NCI-H524 (cell line): ENCODE results near the gene CELF4.
A peak's percentile ranks its signal among the peaks of the same experiment; 100 is the strongest.
"Not testable (repeated sequence)": the region's sequence is repeated elsewhere in the genome, so short reads cannot be mapped to it uniquely, and the experiment has no call there.

Source experiments
- DNase-seq, 2 experiments: peaks; one replicate each; lab custom pipeline; 2025; lab: John Stamatoyannopoulos, UW

CELF4 gene

DNA sequence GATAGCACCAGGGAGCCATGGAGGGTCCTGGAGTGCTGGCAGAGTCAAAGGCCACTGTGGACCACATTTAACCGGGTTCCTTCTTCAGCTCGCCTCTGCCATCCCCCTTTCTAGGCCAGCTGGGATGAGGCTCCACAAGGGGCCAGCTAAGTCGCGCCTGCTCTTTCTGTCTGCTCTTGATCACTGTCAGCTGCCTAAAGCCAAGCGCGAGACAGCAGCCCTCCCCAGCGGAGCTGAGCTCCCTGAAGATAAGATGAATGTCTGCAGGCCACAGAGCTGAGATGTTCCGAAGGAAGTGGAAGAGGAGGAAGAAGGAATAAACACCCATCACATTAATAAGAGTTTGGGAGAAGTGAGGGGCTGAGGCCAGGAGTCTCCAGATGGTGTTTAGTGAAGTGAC lies 99.6 kb downstream of the CELF4 start:
- peak in 1 of 2 experiments; percentile 51 for DNase-seq

DNA sequence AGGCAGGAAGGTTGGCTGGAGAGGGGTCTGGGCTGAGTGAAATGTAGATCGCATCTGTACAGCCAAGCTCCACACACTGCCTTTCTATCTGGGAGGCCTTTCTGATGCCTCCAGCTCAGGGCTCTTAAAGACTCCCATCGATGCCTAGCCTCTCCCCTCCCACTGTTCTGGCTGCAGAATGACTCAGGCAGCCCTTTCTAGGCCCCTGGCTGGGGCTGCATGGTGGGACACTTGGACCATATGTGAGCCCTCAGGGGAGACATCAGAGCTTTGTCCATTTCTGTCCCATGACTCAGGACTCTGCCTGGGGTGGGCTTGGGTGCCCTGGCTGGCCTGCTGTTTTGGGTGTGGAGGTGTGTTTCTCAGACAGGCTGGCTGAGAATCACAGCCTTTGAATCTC lies 101.3 kb downstream of the CELF4 start:
- DNase-seq, result no peak

- DNase-seq, result not testable (repeated sequence)
These were observed 104.3 kb downstream of the CELF4 start for GRCh38 chr18:37461329-37461728.

DNA sequence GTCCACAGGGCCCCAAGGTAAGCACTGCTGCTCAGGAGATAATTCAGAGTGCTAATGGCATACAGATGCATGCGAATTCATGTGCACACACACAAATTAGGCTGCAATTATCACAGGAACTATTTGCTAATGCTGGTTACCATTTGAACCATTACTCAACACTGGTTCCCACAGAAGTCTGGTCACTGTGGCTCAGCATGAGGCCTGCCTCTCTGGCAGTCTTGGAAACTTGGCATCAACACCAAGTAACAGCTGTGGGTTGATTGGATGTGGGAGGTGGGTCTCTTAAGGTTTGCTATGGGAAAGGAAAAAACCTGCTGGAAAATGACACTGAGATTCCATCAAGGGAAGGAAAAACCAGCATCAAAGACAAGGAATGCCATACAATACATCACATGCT lies 105.0 kb downstream of the CELF4 start:
- no peak for DNase-seq

- DNase-seq, result no peak
These were observed 106.9 kb downstream of the CELF4 start for GRCh38 chr18:37458697-37459096.

- DNase-seq, result no peak
These were observed 107.8 kb downstream of the CELF4 start for GRCh38 chr18:37457753-37458152.

DNA sequence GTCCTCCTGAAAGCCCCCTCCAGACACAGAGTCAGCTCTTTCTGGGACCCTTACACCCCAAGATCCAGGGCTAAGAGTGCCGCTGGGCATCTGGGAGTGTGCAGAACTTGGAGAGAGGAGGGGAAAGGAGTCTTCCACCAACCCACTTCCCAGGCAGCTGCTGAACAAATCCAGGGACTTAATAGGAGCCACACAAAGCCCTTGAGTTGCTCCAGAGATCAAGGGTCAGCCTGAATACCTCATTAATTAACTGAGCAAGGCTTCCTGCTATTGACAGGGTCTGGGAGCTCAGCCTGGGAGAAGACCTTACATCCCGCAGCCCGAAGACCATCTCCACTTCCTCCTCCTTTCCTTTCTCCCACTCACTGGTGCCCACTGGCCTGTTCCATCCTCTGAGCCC lies 108.3 kb downstream of the CELF4 start:
- DNase-seq, result no peak

- DNase-seq, result no peak
These were observed 108.7 kb downstream of the CELF4 start for GRCh38 chr18:37456873-37457272.

DNA sequence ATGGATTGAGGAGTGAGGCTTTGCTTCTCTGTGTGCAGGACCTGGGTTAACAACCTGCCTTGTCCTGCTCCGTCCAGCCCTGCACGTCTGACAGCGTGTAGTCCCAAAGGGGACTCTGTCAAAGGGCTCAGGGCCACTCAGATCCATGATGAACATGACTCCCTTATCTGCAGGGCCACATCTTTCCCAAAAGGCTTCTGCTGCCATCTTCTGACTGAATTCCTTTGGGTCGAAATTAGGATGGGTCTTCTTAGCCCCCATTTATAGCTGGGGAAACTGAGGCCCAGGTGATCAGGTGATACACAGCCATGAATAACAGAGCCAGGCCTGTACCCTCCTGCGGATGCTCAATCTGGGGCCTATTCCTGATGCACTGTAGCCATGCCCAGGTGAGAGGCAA lies 109.2 kb downstream of the CELF4 start:
- no peak for DNase-seq

- no peak for DNase-seq
These were observed 111.8 kb downstream of the CELF4 start for GRCh38 chr18:37453752-37454151.

GRCh38 chr18:37452682-37453385 lies 112.8 kb downstream of the CELF4 start:
- DNase-seq, result no peak

- DNase-seq, result peak; percentile 43 to 78
These were observed 113.6 kb downstream of the CELF4 start for GRCh38 chr18:37452015-37452414.

GRCh38 chr18:37451239-37451825 lies 114.3 kb downstream of the CELF4 start:
- no peak for DNase-seq

GRCh38 chr18:37450434-37451132 lies 115.0 kb downstream of the CELF4 start:
- DNase-seq, result peak; percentile 82 to 89

DNA sequence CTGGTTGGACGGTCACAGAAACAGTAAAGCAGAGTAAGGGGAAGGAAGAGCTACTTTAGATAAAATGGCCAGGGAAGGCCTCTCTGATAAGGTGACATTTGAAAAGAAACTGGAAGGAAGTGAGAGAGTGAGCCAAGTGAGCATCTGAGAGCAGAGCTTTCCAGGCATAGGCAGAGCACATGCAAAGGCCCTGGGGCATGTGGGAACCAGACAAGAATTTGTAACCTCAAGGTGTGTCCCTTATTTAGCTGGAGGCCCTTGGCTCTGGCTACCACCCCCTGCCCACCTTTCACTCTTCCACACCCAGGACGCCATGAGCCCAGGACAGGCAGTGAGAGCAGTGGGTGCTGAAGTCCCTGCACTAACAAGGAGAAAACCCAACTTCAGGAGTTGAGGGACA lies 116.0 kb downstream of the CELF4 start:
- no peak for DNase-seq

- no peak for DNase-seq
These were observed 116.7 kb downstream of the CELF4 start for GRCh38 chr18:37448946-37449345.

GRCh38 chr18:37447962-37448888 lies 117.4 kb downstream of the CELF4 start:
- no peak for DNase-seq

DNA sequence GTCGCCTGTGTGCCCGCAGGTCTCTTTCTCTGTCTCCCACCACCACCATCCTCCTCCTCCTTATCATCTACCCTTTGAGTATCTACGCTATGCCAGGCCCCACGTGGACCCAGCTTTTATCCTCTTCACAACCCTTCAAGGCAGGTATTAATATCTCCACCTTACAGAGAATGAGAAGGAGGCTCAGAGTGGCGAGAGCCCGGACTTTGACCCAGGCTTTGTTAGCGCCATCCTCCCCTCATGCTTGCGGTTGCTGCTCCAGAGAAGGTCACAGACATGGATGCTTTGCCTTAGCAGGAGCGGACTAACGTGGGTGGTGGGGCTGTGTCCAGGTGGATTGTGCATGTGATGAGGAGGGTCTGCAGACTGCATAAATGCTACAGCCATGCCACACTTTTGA lies 119.8 kb downstream of the CELF4 start:
- DNase-seq, result no peak

DNA sequence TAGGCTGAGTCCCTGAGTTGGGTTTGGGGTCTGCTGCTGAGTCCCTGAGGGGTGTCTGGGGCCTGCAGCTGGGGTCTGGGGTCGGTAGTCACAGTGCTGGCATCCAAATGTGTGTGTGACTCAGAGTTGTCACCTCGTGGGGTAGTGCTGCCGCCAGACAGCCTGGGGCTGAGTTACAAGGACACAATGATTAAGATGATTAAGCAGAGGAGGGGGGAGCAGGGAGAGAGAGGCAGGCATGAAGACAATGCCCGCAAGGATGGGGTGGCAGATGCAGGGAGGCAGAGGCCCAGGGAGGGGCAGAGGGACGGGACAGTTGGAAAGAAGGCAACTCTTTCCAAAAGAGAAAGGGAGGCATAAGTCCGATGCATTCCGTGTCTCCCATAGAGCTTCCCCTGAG lies 120.2 kb downstream of the CELF4 start:
- peak; percentile 60 to 73 for DNase-seq

DNA sequence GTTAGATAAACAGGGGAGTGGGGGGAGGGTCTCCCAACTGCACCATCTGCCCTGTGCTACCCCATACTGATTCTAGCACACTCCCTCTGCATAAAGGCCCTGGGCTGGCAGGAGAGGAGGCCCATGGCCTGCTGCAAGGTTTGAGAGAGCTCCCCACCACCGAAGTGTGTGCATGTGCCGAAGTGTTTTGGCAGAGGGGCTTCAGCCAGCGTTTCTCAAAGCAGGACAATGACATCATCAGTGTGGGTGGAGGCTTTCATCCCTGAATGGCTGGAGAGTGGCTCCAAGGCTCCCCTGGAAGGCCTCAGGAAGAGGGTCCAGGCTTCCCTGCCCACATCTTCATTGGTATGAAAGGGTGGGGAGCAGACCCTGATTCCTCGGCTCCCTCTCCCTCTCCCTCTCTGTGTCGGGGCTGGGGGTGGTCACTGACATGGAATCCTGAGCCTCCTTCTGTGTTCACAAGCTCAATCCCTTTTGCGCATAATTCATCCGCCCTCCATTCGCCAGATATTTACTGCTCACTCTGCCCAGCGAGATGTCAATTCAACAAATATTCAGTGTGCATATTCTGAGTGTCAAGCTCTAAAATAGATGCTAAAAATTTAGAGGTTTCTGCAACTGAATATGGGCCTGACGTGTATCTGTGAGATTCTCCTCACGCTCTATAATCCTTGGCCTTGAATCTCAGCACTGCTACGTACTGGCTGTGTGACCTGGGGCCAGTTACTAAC lies 122.1 kb downstream of the CELF4 start:
- peak in 1 of 2 experiments; percentile 39 for DNase-seq

GRCh38 chr18:37442477-37442876 lies 123.1 kb downstream of the CELF4 start:
- DNase-seq, result peak; percentile 26 to 76
